Measurements from ENCODE around the gene GALK1. TPM values are rescaled to one million over a fixed set of nuclear protein-coding genes. Genes with fewer than 3 reads are reported as not detected.

The GALK1 gene
- total RNA-seq, 1 donor from 2014 or later: 101 TPM

- Histone ChIP-seq H3K27me3 (no peaks in the 10 kb centered on the region), H3K36me3 (peaks cover 24% of the 10 kb centered on the region in 2 donors), H3K4me3 (no peak overlapping the region), H3K9me3 (no peaks in the 10 kb centered on the region), H3K4me1 (peaks cover 0 to 3% of the 10 kb centered on the region in 2 donors), H3K27ac (peak overlapping the region in 1 of 2 donors; percentile 58)
- TF ChIP-seq CTCF (IDR thresholded peaks at IDR 0.05): no peak
- no peak for DNase-seq (ENCODE audit: low spot score in 2 of 2)
- intact Hi-C loops (cut with DNase I): no loop called here
Measured at GRCh38 chr17:75806822-75807500, 42.0 kb upstream of the GALK1 start.

- DNase-seq (ENCODE audit: low spot score in 2 of 2): no peak
- Histone ChIP-seq H3K9me3 (no peaks in the 10 kb centered on the region), H3K4me3 (no peak overlapping the region), H3K27ac (no peak overlapping the region), H3K36me3 (peaks cover 13 to 23% of the 10 kb centered on the region in 2 donors), H3K4me1 (peaks cover 0 to 3% of the 10 kb centered on the region in 2 donors), H3K27me3 (no peaks in the 10 kb centered on the region)
- TF ChIP-seq CTCF (IDR thresholded peaks at IDR 0.05): no peak
- intact Hi-C loops (cut with DNase I): no loop called here
Measured at GRCh38 chr17:75803883-75804282, 38.9 kb upstream of the GALK1 start.

GRCh38 chr17:75799402-75799801 is 34.4 kb upstream of the GALK1 start:
- no peak for DNase-seq (ENCODE audit: low spot score in 2 of 2)
- no peak for TF ChIP-seq CTCF (IDR thresholded peaks at IDR 0.05)

GRCh38 chr17:75795820-75796607 is 31.0 kb upstream of the GALK1 start:
- DNase-seq (ENCODE audit: low spot score in 2 of 2): no peak
- Histone ChIP-seq H3K27me3 (no peaks in the 10 kb centered on the region), H3K4me1 (no peaks in the 10 kb centered on the region), H3K36me3 (peaks cover 21 to 33% of the 10 kb centered on the region in 2 donors), H3K9me3 (no peaks in the 10 kb centered on the region), H3K27ac (no peak overlapping the region), H3K4me3 (no peak overlapping the region)
- intact Hi-C loops (cut with DNase I): no loop called here
- no peak for TF ChIP-seq CTCF (IDR thresholded peaks at IDR 0.05)

More at GRCh38 chr17:75799402-75799801, 34.4 kb upstream of the GALK1 start:
- Histone ChIP-seq H3K27ac (no peak overlapping the region), H3K4me1 (no peaks in the 10 kb centered on the region), H3K9me3 (no peaks in the 10 kb centered on the region), H3K27me3 (no peaks in the 10 kb centered on the region), H3K36me3 (peaks cover 21 to 39% of the 10 kb centered on the region in 2 donors), H3K4me3 (no peak overlapping the region)
- intact Hi-C loops (cut with DNase I): no loop called here

GRCh38 chr17:75793460-75793859 is 28.5 kb upstream of the GALK1 start:
- Histone ChIP-seq H3K4me1 (peaks cover 0 to 2% of the 10 kb centered on the region in 2 donors), H3K9me3 (no peaks in the 10 kb centered on the region), H3K27ac (no peak overlapping the region), H3K27me3 (no peaks in the 10 kb centered on the region), H3K36me3 (peaks cover 7 to 15% of the 10 kb centered on the region in 2 donors), H3K4me3 (no peak overlapping the region)
- no peak for DNase-seq (ENCODE audit: low spot score in 2 of 2)
- intact Hi-C loops (cut with DNase I): no loop called here
- no peak for TF ChIP-seq CTCF (IDR thresholded peaks at IDR 0.05)

All from ascending aorta (tissue), 2 donors.